HCT116 (cell line): Measurements from ENCODE around the gene DGKG. TPM values are rescaled to one million over a fixed set of nuclear protein-coding genes. Genes with fewer than 3 reads are reported as not detected.

Experiments used
- ATAC-seq: fragments of 200-7000 bp; cut with Tn5 transposase; 2 replicates; pipeline ENCODE4 v1.9.1; 2020; ENCODE audit warnings: mild to moderate bottlenecking, moderate library complexity
- BruUV-seq: library from RNA; stranded (reverse); fragments of 400-500 nt; replicated peaks from 2 replicates; lab custom pipeline; 2021; lab: Mats Ljungman, UMichigan
- CTCF ChIA-PET: fragments of 300-600 bp; sonication (Branson Sonifier 250); formaldehyde crosslinking; loops from one replicate; lab custom pipeline; 2021; ENCODE audit warnings: antibody characterized with exemption; lab: Charles Lee
- POLR2A ChIA-PET: fragments of 300-600, 350-600 bp; sonication (Branson Sonifier 250); formaldehyde crosslinking; loops from one replicate; lab custom pipeline; 2021; ENCODE audit warnings: antibody characterized with exemption; lab: Charles Lee
- RAD21 ChIA-PET, 2 experiments: fragments of 300-600 bp; sonication (Branson Sonifier 250); formaldehyde crosslinking; loops; one replicate each; lab custom pipeline; 2023; ENCODE audit warnings: low total read pairs in 2 of 2; ENCODE audit not compliant: uncharacterized antibody in 2 of 2, unreplicated experiment in 2 of 2, low non-redundant PET in 1 of 2; lab: Charles Lee
- DNase-seq: peaks from one replicate; pipeline ENCODE4 v3.0.0-alpha.2; 2010; ENCODE audit warnings: low read depth, low spot score
- H2AFZ ChIP-seq: fragments of 200-600 bp; shearing (Covaris generic), sonication (generic); 2 replicates; pipeline ENCODE4 v1.6.1; 2017; ENCODE audit warnings: low read depth, mixed run types, mixed read lengths, antibody characterized with exemption, low read length; ENCODE audit not compliant: poor library complexity, severe bottlenecking
- H3K27ac ChIP-seq: 2 replicates; pipeline ENCODE4 v1.5.1; 2012; ENCODE audit warnings: low read depth, low read length
- H3K27me3 ChIP-seq: fragments of 200-600 bp; sonication (generic); 2 replicates; pipeline ENCODE4 v1.6.1; 2016; ENCODE audit warnings: mixed run types, low read length, mixed read lengths; ENCODE audit not compliant: insufficient read depth
- H3K36me3 ChIP-seq, 2 experiments: fragments of 200-500 bp in 1 of 2; fragments of 200-600 bp in 1 of 2; sonication (Bioruptor generic) in 1 of 2; sonication (generic) in 1 of 2; 2 replicates each; pipeline versions ENCODE4 v1.5.1 to v1.6.1; 2014 to 2016; ENCODE audit warnings: low read length in 2 of 2, inconsistent platforms in 1 of 2, mixed read lengths in 1 of 2, mixed run types in 1 of 2; ENCODE audit not compliant: insufficient read depth in 2 of 2, control insufficient read depth in 1 of 2
- H3K4me1 ChIP-seq, 2 experiments: fragments of 200-600 bp in 1 of 2; sonication (generic) in 1 of 2; 2 replicates each; pipeline versions ENCODE4 v1.5.1 to v1.6.1; 2012 to 2017; ENCODE audit warnings: low read length in 2 of 2, inconsistent platforms in 1 of 2, mild to moderate bottlenecking in 1 of 2, mixed read lengths in 1 of 2, mixed run types in 1 of 2, moderate library complexity in 1 of 2; ENCODE audit not compliant: insufficient read depth in 2 of 2, control insufficient read depth in 1 of 2
- H3K4me2 ChIP-seq: fragments of 200-600 bp; sonication (generic); 2 replicates; pipeline ENCODE4 v1.6.1; 2017; ENCODE audit warnings: mixed run types, low read length, mixed read lengths
- H3K4me3 ChIP-seq, 2 experiments: fragments of 200-600 bp in 1 of 2; sonication (generic) in 1 of 2; replicated peaks in 1 of 2; 2 replicates each; pipeline ENCODE4 v1.5.1; 2011 to 2016; ENCODE audit warnings: low read length in 2 of 2, control low read depth in 1 of 2, low read depth in 1 of 2, mild to moderate bottlenecking in 1 of 2, mixed read lengths in 1 of 2, mixed run types in 1 of 2
- H3K79me2 ChIP-seq: fragments of 200-600 bp; sonication (generic); 2 replicates; pipeline ENCODE4 v1.6.1; 2017; ENCODE audit warnings: mild to moderate bottlenecking, mixed run types, low read length, moderate library complexity, mixed read lengths; ENCODE audit not compliant: insufficient read depth
- H3K9ac ChIP-seq: fragments of 200-600 bp; sonication (generic); 2 replicates; pipeline ENCODE4 v1.6.1; 2016; ENCODE audit warnings: low read length, mixed read lengths
- H3K9me2 ChIP-seq: fragments of 200-600 bp; sonication (generic), shearing (Covaris generic); 2 replicates; pipeline ENCODE4 v1.6.1; 2017; ENCODE audit warnings: mixed run types, mild to moderate bottlenecking, moderate library complexity; ENCODE audit not compliant: insufficient read depth
- H3K9me3 ChIP-seq, 2 experiments: fragments of 200-500 bp in 1 of 2; fragments of 200-600 bp in 1 of 2; sonication (Bioruptor generic) in 1 of 2; sonication (generic) in 1 of 2; 2 replicates each; pipeline ENCODE4 v1.6.1; 2014 to 2017; ENCODE audit warnings: low read length in 2 of 2, mixed read lengths in 2 of 2, inconsistent platforms in 1 of 2, low read depth in 1 of 2, mild to moderate bottlenecking in 1 of 2, mixed run types in 1 of 2, moderate library complexity in 1 of 2; ENCODE audit not compliant: control insufficient read depth in 1 of 2, insufficient read depth in 1 of 2
- H4K20me1 ChIP-seq: fragments of 200-600 bp; sonication (generic), shearing (Covaris generic); 2 replicates; pipeline ENCODE4 v1.6.1; 2017; ENCODE audit warnings: mixed run types, mild to moderate bottlenecking, moderate library complexity; ENCODE audit not compliant: insufficient read depth
- ATF3 ChIP-seq: IDR thresholded peaks from 2 replicates; pipeline ENCODE4 v1.6.1; 2012
- CBX3 ChIP-seq: IDR thresholded peaks from 2 replicates; pipeline ENCODE4 v1.6.1; 2012; ENCODE audit warnings: low read depth
- CEBPB ChIP-seq: IDR thresholded peaks from 2 replicates; pipeline ENCODE4 v1.6.1; 2012; ENCODE audit warnings: low read depth
- CTCF ChIP-seq, 3 experiments: fragments of 200-600 bp in 1 of 3; sonication (generic) in 1 of 3; IDR thresholded peaks in 2 of 3; conservative IDR thresholded peaks in 1 of 3; 2 replicates each; pipeline ENCODE4 v1.5.1; 2012 to 2017; ENCODE audit warnings: low read depth in 2 of 3, low read length in 2 of 3, antibody characterized with exemption in 1 of 3, borderline replicate concordance in 1 of 3, control low read depth in 1 of 3, mild to moderate bottlenecking in 1 of 3, mixed read lengths in 1 of 3, mixed run types in 1 of 3, moderate library complexity in 1 of 3; ENCODE audit not compliant: insufficient read depth in 1 of 3
- EGR1 ChIP-seq: IDR thresholded peaks from 2 replicates; pipeline ENCODE4 v1.6.1; 2012; ENCODE audit warnings: low read depth
- EZH2 ChIP-seq: fragments of 200-600 bp; sonication (generic); IDR thresholded peaks from 2 replicates; pipeline ENCODE4 v1.6.1; 2017; ENCODE audit warnings: antibody characterized with exemption, mixed run types
- EZH2phosphoT487 ChIP-seq: fragments of 200-600 bp; IDR thresholded peaks from 2 replicates; pipeline ENCODE4 v1.6.1; 2018; ENCODE audit warnings: antibody characterized with exemption, borderline replicate concordance
- FOSL1 ChIP-seq: IDR thresholded peaks from 2 replicates; pipeline ENCODE4 v1.6.1; 2012; ENCODE audit warnings: low read depth
- JUND ChIP-seq: IDR thresholded peaks from 2 replicates; pipeline ENCODE4 v1.6.1; 2012
- POLR2AphosphoS5 ChIP-seq: IDR thresholded peaks from 2 replicates; pipeline ENCODE4 v1.6.1; 2011; ENCODE audit warnings: mild to moderate bottlenecking, low read depth, low read length, moderate library complexity
- RAD21 ChIP-seq: IDR thresholded peaks from 2 replicates; pipeline ENCODE4 v1.6.1; 2012; ENCODE audit warnings: low read depth, mild to moderate bottlenecking
- SIN3A ChIP-seq: IDR thresholded peaks from 2 replicates; pipeline ENCODE4 v1.6.1; 2012; ENCODE audit warnings: low read depth
- SP1 ChIP-seq: IDR thresholded peaks from 2 replicates; pipeline ENCODE4 v1.6.1; 2012; ENCODE audit warnings: low read depth
- SRF ChIP-seq: IDR thresholded peaks from 2 replicates; pipeline ENCODE4 v1.6.1; 2012; ENCODE audit warnings: low read depth
- TCF7L2 ChIP-seq: IDR thresholded peaks from 2 replicates; pipeline ENCODE4 v1.7.0; 2011; ENCODE audit warnings: borderline replicate concordance, inconsistent platforms; ENCODE audit not compliant: insufficient read depth, insufficient read length; ENCODE audit errors: extremely low read depth
- ZBTB33 ChIP-seq: IDR thresholded peaks from 2 replicates; pipeline ENCODE4 v1.6.1; 2011; ENCODE audit warnings: mild to moderate bottlenecking, low read length, moderate library complexity; ENCODE audit not compliant: insufficient replicate concordance; ENCODE audit errors: extremely low read depth
- ZFX ChIP-seq: fragments of 450-650 bp; IDR thresholded peaks from 2 replicates; pipeline ENCODE4 v1.6.1; 2017
- ZNF274 ChIP-seq: fragments of 200-500 bp; sonication (Bioruptor generic); IDR thresholded peaks from 2 replicates; pipeline ENCODE4 v1.6.1; 2014; ENCODE audit warnings: mild to moderate bottlenecking, low read depth, low read length, inconsistent platforms
- intact Hi-C: fragments of 100-400 bp; cut with micrococcal nuclease; formaldehyde crosslinking; loops from 2 replicates; pipeline ENCODE4 v1.10.0; 2022
- total RNA-seq: library from RNA; stranded (reverse); gene quantifications from one replicate; pipeline ENCODE4 v1.2.1, GENCODE V29; 2021; ENCODE audit not compliant: unreplicated experiment
- TF ChIP-seq, protein P1 (sequence below): IDR thresholded peaks from 2 replicates; pipeline ENCODE4 v1.6.1; 2012; ENCODE audit warnings: low read depth
- TF ChIP-seq, protein P2 (sequence below): IDR thresholded peaks from 2 replicates; pipeline ENCODE4 v1.6.1; 2012

DGKG gene
- total RNA-seq, 1 experiment from 2014 or later, result 4.8 TPM

DNA sequence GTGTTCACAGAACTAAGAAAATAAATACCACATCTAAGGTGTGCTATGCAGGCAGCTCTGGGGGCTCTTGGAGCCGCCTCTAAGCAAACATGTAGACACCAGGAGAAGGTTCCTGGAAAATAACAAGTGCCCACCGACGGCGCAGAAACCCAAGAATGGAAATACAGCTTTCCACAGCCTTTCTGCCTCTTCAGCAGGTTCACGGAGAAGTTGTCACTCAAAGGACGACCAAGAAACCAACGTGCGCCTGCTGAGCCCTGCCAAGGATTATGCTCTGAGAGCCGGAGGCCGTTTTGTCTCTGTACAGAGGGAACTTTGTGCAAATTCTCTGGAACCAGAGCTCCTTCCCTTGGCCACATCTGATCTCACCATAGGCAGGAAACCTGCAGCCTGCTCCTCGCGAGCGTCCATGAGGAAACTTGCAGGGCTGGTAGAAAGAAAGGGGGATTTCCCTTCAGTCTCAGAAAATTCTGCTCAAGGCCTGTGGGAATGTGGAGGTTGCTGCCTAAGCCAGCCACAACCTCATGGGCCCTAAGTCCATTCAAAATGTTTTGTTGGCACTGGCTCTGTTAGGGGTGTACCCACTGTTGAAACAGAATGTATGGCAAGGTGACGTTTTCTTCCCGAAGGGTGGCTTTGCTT is 212.6 kb downstream of the DGKG start:
- RAD21 ChIA-PET, result no interaction called here

More for the DNA sequence above, 212.6 kb downstream of the DGKG start:
- H2AFZ ChIP-seq, result no peak overlapping the region
- no peaks in the 10 kb centered on the region for H3K79me2 ChIP-seq
- no peak overlapping the region for H3K27ac ChIP-seq
- H4K20me1 ChIP-seq, result no peaks in the 10 kb centered on the region
- DNase-seq (no peak), ATAC-seq (no peak)
- no peak overlapping the region for H3K4me3 ChIP-seq
- H3K9ac ChIP-seq, result no peak overlapping the region
- no peaks in the 10 kb centered on the region for H3K27me3 ChIP-seq
- H3K9me2 ChIP-seq, result no peaks in the 10 kb centered on the region
- intact Hi-C loops, result no loop called here
- H3K4me1 ChIP-seq, result no peaks in the 10 kb centered on the region
- TF ChIP-seq JUND (no peak), TCF7L2 (no peak), SIN3A (no peak), EGR1 (no peak), EZH2phosphoT487 (no peak), ZBTB33 (no peak), CBX3 (no peak), ZNF274 (no peak), CEBPB (no peak), FOSL1 (no peak), SP1 (no peak), ATF3 (no peak), POLR2AphosphoS5 (no peak), SRF (no peak), RAD21 (no peak), EZH2 (no peak), CTCF (IDR thresholded peaks at IDR 0.05 in 2 of 3, conservative IDR thresholded peaks at IDR 0.05 in 1 of 3; ENCODE audit: borderline replicate concordance in 1 of 3, insufficient read depth in 1 of 3, low read depth in 2 of 3, low read length in 2 of 3) (no peak), ZFX (no peak)
- TF ChIP-seq, protein P1, sequence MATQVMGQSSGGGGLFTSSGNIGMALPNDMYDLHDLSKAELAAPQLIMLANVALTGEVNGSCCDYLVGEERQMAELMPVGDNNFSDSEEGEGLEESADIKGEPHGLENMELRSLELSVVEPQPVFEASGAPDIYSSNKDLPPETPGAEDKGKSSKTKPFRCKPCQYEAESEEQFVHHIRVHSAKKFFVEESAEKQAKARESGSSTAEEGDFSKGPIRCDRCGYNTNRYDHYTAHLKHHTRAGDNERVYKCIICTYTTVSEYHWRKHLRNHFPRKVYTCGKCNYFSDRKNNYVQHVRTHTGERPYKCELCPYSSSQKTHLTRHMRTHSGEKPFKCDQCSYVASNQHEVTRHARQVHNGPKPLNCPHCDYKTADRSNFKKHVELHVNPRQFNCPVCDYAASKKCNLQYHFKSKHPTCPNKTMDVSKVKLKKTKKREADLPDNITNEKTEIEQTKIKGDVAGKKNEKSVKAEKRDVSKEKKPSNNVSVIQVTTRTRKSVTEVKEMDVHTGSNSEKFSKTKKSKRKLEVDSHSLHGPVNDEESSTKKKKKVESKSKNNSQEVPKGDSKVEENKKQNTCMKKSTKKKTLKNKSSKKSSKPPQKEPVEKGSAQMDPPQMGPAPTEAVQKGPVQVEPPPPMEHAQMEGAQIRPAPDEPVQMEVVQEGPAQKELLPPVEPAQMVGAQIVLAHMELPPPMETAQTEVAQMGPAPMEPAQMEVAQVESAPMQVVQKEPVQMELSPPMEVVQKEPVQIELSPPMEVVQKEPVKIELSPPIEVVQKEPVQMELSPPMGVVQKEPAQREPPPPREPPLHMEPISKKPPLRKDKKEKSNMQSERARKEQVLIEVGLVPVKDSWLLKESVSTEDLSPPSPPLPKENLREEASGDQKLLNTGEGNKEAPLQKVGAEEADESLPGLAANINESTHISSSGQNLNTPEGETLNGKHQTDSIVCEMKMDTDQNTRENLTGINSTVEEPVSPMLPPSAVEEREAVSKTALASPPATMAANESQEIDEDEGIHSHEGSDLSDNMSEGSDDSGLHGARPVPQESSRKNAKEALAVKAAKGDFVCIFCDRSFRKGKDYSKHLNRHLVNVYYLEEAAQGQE, result no peak
- TF ChIP-seq, protein P2, sequence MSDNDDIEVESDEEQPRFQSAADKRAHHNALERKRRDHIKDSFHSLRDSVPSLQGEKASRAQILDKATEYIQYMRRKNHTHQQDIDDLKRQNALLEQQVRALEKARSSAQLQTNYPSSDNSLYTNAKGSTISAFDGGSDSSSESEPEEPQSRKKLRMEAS, result no peak
- POLR2A ChIA-PET, result no interaction called here
- no peaks in the 10 kb centered on the region for H3K9me3 ChIP-seq
- no TSS peak for BruUV-seq
- CTCF ChIA-PET, result no interaction called here
- no peak overlapping the region for H3K4me2 ChIP-seq
- H3K36me3 ChIP-seq, result no peaks in the 10 kb centered on the region
